Erythroblast (primary cell): ENCODE results near the gene KCNK6.

ENCODE experiments used
- DNase-seq, 2 experiments: peaks; one replicate each; lab custom pipeline; 2025; lab: John Stamatoyannopoulos, UW
- GATA1 ChIP-seq: IDR thresholded peaks from 2 replicates; pipeline ENCODE4 v1.6.1; 2011; ENCODE audit warnings: low read depth, mild to moderate bottlenecking, control low read depth, low read length, moderate library complexity
- POLR2A ChIP-seq: IDR thresholded peaks from 2 replicates; pipeline ENCODE4 v1.6.1; 2011; ENCODE audit warnings: mild to moderate bottlenecking, low read length

The KCNK6 gene

GRCh38 chr19:38373907-38374331 lies 54.3 kb downstream of the KCNK6 start:
- DNase-seq: no peak
- TF ChIP-seq POLR2A (no peak), GATA1 (no peak)

DNA sequence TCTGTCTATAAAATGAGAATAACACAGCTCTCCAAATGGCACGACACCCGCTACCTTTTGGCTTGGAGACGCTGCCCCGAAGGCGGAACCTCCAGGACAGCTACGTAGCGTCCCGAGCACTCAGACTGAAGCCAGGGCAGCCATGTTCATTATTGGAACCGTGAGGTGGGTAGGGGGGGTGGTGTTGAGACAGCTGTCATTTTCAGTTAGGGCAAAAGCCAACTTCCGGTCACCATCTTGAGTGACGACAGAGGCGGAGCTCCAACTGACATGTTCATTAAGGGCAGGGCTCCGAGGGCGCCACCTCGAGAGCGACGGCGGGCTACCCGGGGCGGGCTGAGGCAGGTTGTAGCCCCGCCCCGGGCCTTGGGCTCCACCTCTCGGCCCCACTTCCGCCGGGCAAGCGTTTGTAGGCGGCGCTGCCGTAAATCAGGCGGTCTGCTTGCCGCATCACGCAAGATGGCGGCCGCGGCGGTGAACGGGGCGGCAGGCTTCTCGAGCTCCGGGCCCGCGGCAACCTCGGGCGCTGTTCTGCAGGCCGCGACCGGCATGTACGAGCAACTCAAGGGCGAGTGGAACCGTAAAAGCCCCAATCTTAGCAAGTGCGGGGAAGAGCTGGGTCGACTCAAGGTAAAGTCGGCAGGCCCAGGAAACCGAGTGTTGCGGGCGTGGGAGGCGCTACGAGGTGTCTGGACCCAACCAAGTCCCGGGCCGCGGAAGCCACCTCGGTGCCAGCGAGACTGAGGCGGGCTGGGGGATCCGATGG lies 54.9 kb downstream of the KCNK6 start, which contains the start of gene PSMD8:
TSS of gene PSMD8 (plus strand) at position 240 of the 766 bp plus-strand sequence. CDS start at position 271, 31 bp downstream.
- TF ChIP-seq GATA1 (no peak), POLR2A (peak; percentile 96)

GRCh38 chr19:38375098-38375493 lies 55.5 kb downstream of the KCNK6 start:
- DNase-seq: peak; percentile 80 to 84
- TF ChIP-seq POLR2A (no peak), GATA1 (no peak)

More for the DNA sequence above, 54.9 kb downstream of the KCNK6 start, which contains the start of gene PSMD8:
- peak; percentile 100 for DNase-seq

DNA sequence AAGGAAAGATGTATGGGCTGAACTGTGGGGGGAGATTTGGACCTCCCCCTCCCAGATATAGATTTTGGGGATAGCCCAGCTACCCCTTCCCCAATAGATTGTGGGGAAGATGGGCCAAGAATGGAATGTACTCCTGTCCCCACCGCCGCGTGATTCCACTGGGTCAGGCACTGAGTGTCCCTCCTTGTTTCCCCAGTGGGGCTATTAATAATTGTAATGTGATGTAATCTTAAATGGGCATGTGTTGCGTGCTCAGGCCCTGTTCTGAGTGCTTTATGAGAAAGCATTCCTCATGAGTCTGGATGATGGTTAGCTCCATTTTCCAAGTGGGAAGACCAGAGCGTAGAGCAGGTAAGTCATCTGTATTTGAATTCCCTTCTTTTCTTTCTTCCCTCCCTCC lies 56.1 kb downstream of the KCNK6 start:
- no peak for DNase-seq
- no peak for TF ChIP-seq POLR2A

DNA sequence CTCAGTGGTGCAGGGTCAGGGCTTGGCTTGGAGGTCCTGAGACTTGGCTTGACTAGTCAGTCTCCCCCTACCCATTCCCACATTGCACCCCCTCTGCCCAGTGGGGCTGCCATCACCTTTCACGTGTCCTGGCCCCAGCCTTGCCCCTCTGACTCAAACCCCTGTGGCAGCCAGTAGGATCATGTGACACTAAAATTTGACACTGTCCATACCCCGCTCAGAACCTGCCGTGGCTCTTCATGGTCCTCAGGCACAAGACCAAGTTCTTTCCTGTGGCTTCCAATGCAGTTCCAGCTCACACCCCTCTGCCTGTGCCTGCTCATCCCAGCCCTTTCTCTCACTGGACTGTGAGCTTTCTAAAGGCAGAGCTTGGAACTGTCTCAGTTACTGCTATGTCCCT lies 56.9 kb downstream of the KCNK6 start:
- TF ChIP-seq POLR2A: no peak
- no peak for TF ChIP-seq GATA1
- no peak for DNase-seq

- no peak for TF ChIP-seq GATA1
- no peak for TF ChIP-seq POLR2A
- DNase-seq: no peak
Observed at GRCh38 chr19:38377052-38377451, 57.4 kb downstream of the KCNK6 start.

DNA sequence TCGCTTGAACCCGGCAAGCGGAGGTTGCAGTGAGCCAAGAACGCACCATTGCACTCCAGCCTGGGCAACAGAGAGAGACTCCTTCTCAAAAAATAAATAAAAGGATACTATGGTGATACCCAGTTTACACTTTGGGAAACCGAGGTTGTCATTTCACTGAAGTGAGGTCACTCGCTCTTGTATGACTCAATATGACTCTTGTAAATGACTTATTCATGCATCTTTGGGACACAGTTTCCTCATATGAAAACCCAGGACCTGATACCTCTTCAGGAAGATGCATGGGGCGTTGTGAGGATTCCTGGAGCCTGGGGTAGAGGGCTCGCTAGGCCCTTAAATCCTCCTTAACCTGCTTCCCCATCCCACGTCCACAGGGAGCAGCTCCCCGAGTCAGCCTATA lies 59.2 kb downstream of the KCNK6 start:
- no peak for DNase-seq
- TF ChIP-seq POLR2A (no peak), GATA1 (no peak)

- DNase-seq: no peak
- TF ChIP-seq GATA1 (no peak), POLR2A (no peak)
Observed at GRCh38 chr19:38381138-38381537, 61.5 kb downstream of the KCNK6 start.
